ENCODE data around the gene TNC.

DNA sequence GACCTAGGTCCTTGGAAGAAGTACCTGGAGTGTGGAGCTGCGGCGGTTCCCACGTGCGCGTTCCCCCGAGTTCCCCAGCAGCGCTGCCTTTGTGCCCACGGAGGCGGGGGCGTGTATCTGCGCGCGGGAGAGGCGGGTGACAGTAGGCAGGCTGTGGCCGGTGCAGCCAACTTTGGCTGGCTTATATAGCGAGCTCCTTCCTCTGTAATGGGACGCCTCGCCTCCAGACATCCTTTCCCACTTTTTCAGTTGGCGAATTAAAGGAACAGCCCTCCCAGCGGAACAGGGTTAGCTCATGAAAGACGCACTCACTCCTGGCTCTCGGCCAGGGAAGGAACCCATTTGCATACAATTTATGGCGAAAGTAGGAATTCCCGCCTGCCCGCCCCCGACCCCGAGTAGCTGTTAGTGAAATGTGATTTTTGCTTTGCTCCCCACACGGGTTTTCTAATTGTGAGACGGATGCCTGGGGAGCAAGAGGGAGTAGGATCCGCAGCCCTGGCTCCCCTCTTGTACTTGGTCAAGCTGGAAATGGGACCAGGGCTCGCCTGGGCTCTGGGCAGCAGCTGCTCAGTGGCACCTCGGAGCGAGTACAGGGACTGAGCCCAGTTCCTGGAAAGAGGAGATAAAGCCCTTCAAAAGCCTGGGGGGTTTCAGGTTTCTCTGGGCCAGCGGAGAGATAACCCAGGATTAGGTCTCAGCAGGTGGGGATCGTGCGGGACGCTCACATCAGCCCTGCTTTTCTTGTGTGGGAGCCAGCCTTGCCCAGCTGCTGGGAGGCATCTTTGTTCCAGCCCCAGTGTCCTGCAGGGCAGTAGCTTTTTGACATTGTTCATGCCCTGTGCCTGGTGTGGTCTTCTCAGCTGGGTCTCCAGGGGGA, at the start of gene TNC:
- TF ChIP-seq, protein P1, sequence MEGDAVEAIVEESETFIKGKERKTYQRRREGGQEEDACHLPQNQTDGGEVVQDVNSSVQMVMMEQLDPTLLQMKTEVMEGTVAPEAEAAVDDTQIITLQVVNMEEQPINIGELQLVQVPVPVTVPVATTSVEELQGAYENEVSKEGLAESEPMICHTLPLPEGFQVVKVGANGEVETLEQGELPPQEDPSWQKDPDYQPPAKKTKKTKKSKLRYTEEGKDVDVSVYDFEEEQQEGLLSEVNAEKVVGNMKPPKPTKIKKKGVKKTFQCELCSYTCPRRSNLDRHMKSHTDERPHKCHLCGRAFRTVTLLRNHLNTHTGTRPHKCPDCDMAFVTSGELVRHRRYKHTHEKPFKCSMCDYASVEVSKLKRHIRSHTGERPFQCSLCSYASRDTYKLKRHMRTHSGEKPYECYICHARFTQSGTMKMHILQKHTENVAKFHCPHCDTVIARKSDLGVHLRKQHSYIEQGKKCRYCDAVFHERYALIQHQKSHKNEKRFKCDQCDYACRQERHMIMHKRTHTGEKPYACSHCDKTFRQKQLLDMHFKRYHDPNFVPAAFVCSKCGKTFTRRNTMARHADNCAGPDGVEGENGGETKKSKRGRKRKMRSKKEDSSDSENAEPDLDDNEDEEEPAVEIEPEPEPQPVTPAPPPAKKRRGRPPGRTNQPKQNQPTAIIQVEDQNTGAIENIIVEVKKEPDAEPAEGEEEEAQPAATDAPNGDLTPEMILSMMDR (IDR thresholded peaks at IDR 0.05): no peak
- TF ChIP-seq POLR2A (IDR thresholded peaks at IDR 0.05): no peak

Measured in heart left ventricle (tissue), 13 donors.